K562 (cell line): ENCODE measurements around the gene HDAC7. TPM values are rescaled to one million over a fixed set of nuclear protein-coding genes. Genes with fewer than 3 reads are reported as not detected.

Source experiments
- CREB1 ChIP-seq, 2 experiments: sonication (generic) in 1 of 2; formaldehyde crosslinking in 1 of 2; IDR thresholded peaks; 2 replicates each; pipeline versions ENCODE4 v1.6.1 to v1.8.0; 2012 to 2022; ENCODE audit warnings: inconsistent platforms in 1 of 2, mild to moderate bottlenecking in 1 of 2, missing genetic modification reagents in 1 of 2, moderate library complexity in 1 of 2
- ETV1 ChIP-seq: fragments of 450-650 bp; conservative IDR thresholded peaks from 2 replicates; pipeline ENCODE4 v1.6.1; 2016; ENCODE audit warnings: missing genetic modification characterization, control low read depth, low read depth, missing compliant biosample characterization
- FOXA3 ChIP-seq, 2 experiments: fragments of 450-650 bp in 1 of 2; sonication (generic) in 1 of 2; formaldehyde crosslinking; IDR thresholded peaks in 1 of 2; conservative IDR thresholded peaks in 1 of 2; 2 replicates each; pipeline versions ENCODE4 v1.4.0 to v1.8.0; 2020 to 2022; ENCODE audit warnings: mild to moderate bottlenecking in 2 of 2, missing genetic modification reagents in 1 of 2
- ILK ChIP-seq: fragments of 450-650 bp; IDR thresholded peaks from 2 replicates; pipeline ENCODE4 v1.6.1; 2016; ENCODE audit warnings: missing genetic modification characterization, low read depth, mild to moderate bottlenecking, missing compliant biosample characterization, moderate library complexity, borderline replicate concordance
- KAT7 ChIP-seq: sonication (generic); formaldehyde crosslinking; IDR thresholded peaks from 2 replicates; pipeline ENCODE4 v1.8.0; 2022; ENCODE audit warnings: missing genetic modification reagents, mild to moderate bottlenecking, borderline replicate concordance
- MAZ ChIP-seq, 2 experiments: fragments of 450-650 bp in 1 of 2; sonication (generic) in 1 of 2; formaldehyde crosslinking; IDR thresholded peaks in 1 of 2; conservative IDR thresholded peaks in 1 of 2; 2 replicates each; pipeline versions ENCODE4 v1.4.0 to v1.5.0; 2020; ENCODE audit warnings: mild to moderate bottlenecking in 1 of 2, missing genetic modification reagents in 1 of 2
- MBD2 ChIP-seq: sonication (generic); IDR thresholded peaks from 2 replicates; pipeline ENCODE4 v1.6.1; 2016; ENCODE audit warnings: low read depth, borderline replicate concordance
- PHB ChIP-seq: fragments of 250-450 bp; sonication (Bioruptor Pico); IDR thresholded peaks from 2 replicates; pipeline ENCODE4 v1.5.0; 2021
- SIN3A ChIP-seq, 2 experiments: fragments of 150-350 bp in 1 of 2; IDR thresholded peaks; 2 replicates each; pipeline ENCODE4 v1.6.1; 2011 to 2016; ENCODE audit warnings: borderline replicate concordance in 2 of 2, low read depth in 2 of 2, low read length in 2 of 2, mild to moderate bottlenecking in 2 of 2, moderate library complexity in 2 of 2; ENCODE audit not compliant: control insufficient read depth in 1 of 2
- TEAD1 ChIP-seq, 2 experiments: fragments of 450-650 bp in 1 of 2; sonication (generic) in 1 of 2; formaldehyde crosslinking; IDR thresholded peaks; 2 replicates each; pipeline versions ENCODE4 v1.4.0 to v1.8.0; 2020 to 2022; ENCODE audit warnings: mild to moderate bottlenecking in 2 of 2, missing genetic modification reagents in 1 of 2
- TOE1 ChIP-seq, 2 experiments: fragments of 450-650 bp in 1 of 2; sonication (generic) in 1 of 2; formaldehyde crosslinking in 1 of 2; IDR thresholded peaks; 2 replicates each; pipeline versions ENCODE4 v1.7.1 to v1.8.0; 2016 to 2022; ENCODE audit warnings: borderline replicate concordance in 2 of 2, mild to moderate bottlenecking in 2 of 2, antibody characterized with exemption in 1 of 2, inconsistent platforms in 1 of 2, low read depth in 1 of 2, missing genetic modification reagents in 1 of 2, moderate library complexity in 1 of 2
- XRCC5 ChIP-seq: fragments of 200-400 bp; formaldehyde crosslinking; IDR thresholded peaks from 2 replicates; pipeline ENCODE4 v1.6.1; 2017; ENCODE audit warnings: low read depth, mild to moderate bottlenecking, low read length
- ZBTB1 ChIP-seq: sonication (generic); formaldehyde crosslinking; IDR thresholded peaks from 2 replicates; pipeline ENCODE4 v1.8.1; 2023; ENCODE audit warnings: missing genetic modification reagents, low read depth, mild to moderate bottlenecking, borderline replicate concordance
- polyA plus RNA-seq, 8 experiments: library from polyadenylated mRNA; depleted of rRNA in 4 of 8; stranded (reverse) in 5 of 8; unstranded in 3 of 8; fragments of >200 nt; fragmentation: Nextera tagmentation in 2 of 8; fragmentation: Illumina TruSeq in 1 of 8; extraction: Ambion mirVana in 2 of 8; extraction: Trizol in 1 of 8; gene quantifications; 2 replicates each; pipeline versions ENCODE4 v1.2.1 to v1.2.3, GENCODE V29; 2011 to 2014; ENCODE audit warnings: inconsistent platforms in 1 of 8, missing spikeins in 1 of 8
- total RNA-seq, 7 experiments: library from RNA; depleted of rRNA in 6 of 7; stranded (reverse); fragments of >200 nt in 6 of 7; fragmentation: Illumina TruSeq in 2 of 7; extraction: Trizol in 2 of 7; gene quantifications; 2 replicates each; pipeline versions ENCODE4 v1.2.1 to v1.2.3, GENCODE V29; 2011 to 2021; ENCODE audit warnings: low replicate concordance in 1 of 7
- TF ChIP-seq, protein P1 (sequence below): IDR thresholded peaks from 3 replicates; pipeline ENCODE4 v1.6.1; 2011; ENCODE audit warnings: borderline replicate concordance, mild to moderate bottlenecking, moderate library complexity; ENCODE audit not compliant: insufficient read length; ENCODE audit errors: extremely low read depth
- TF ChIP-seq, protein P2 (sequence below): fragments of 250-450 bp; sonication (Bioruptor Pico); IDR thresholded peaks from 2 replicates; pipeline ENCODE4 v1.8.0; 2022; ENCODE audit warnings: moderate library complexity, mild to moderate bottlenecking, inconsistent platforms
- TF ChIP-seq, protein P3 (sequence below): sonication (generic); formaldehyde crosslinking; IDR thresholded peaks from 2 replicates; pipeline ENCODE4 v1.5.0; 2020; ENCODE audit warnings: missing genetic modification reagents
- TF ChIP-seq, protein P4 (sequence below): IDR thresholded peaks from 2 replicates; pipeline ENCODE4 v1.6.1; 2016; ENCODE audit warnings: missing genetic modification characterization, missing compliant biosample characterization

Gene HDAC7
- total and polyA plus RNA-seq, 9 of the 15 experiments (the other 6 are each of a cell fraction or from before 2014, with no cell fraction given), result 2.5 to 129 (median 31.1) TPM

DNA sequence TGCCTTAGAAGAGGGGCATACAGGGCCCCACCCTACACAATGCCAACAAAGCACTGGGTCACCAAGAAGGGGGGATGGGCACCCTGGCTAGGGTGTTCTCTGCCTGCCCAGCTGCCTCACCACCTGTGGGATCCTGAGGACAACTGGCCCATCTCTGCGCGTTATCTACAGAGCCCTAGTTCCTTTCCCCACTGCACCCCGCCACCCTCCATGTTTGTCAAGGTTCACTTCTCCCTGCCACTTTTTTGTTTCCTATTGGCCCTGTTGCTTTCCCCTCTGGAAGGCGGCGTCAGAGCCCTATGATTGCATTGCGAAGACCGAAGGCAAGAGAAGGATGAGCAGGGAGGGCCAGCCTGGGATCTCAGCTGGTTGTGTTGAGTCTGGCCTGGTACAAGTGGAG is 45.0 kb downstream of the HDAC7 start (continued):
- TF ChIP-seq, protein P1, sequence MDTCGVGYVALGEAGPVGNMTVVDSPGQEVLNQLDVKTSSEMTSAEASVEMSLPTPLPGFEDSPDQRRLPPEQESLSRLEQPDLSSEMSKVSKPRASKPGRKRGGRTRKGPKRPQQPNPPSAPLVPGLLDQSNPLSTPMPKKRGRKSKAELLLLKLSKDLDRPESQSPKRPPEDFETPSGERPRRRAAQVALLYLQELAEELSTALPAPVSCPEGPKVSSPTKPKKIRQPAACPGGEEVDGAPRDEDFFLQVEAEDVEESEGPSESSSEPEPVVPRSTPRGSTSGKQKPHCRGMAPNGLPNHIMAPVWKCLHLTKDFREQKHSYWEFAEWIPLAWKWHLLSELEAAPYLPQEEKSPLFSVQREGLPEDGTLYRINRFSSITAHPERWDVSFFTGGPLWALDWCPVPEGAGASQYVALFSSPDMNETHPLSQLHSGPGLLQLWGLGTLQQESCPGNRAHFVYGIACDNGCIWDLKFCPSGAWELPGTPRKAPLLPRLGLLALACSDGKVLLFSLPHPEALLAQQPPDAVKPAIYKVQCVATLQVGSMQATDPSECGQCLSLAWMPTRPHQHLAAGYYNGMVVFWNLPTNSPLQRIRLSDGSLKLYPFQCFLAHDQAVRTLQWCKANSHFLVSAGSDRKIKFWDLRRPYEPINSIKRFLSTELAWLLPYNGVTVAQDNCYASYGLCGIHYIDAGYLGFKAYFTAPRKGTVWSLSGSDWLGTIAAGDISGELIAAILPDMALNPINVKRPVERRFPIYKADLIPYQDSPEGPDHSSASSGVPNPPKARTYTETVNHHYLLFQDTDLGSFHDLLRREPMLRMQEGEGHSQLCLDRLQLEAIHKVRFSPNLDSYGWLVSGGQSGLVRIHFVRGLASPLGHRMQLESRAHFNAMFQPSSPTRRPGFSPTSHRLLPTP, result no peak
- no peak for TF ChIP-seq ETV1 (tag)
- 0 out of 2 replicates have a peak, but pooled peaks have one; percentile 14 for TF ChIP-seq PHB (CRISPR knock-in tag)
- TF ChIP-seq FOXA3 (CRISPR knock-in tag; conservative IDR thresholded peaks at IDR 0.05 in 1 of 2, IDR thresholded peaks at IDR 0.05 in 1 of 2), result 0 out of 4 replicates have a peak, but pooled peaks of 1 of the 2 experiments have one; percentile 29
- no peak; the same call in 1 of the 2 replicates for TF ChIP-seq CREB1 (IDR thresholded peaks at IDR 0.05)
- TF ChIP-seq CREB1 (CRISPR knock-in tag; IDR thresholded peaks at IDR 0.05), result no peak
- TF ChIP-seq, protein P2, sequence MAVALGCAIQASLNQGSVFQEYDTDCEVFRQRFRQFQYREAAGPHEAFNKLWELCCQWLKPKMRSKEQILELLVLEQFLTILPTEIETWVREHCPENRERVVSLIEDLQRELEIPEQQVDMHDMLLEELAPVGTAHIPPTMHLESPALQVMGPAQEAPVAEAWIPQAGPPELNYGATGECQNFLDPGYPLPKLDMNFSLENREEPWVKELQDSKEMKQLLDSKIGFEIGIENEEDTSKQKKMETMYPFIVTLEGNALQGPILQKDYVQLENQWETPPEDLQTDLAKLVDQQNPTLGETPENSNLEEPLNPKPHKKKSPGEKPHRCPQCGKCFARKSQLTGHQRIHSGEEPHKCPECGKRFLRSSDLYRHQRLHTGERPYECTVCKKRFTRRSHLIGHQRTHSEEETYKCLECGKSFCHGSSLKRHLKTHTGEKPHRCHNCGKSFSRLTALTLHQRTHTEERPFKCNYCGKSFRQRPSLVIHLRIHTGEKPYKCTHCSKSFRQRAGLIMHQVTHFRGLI (CRISPR knock-in tag), result no peak
- TF ChIP-seq TEAD1 (CRISPR knock-in tag; IDR thresholded peaks at IDR 0.05), result peak in 1 of 2 experiments; percentile 44; a peak in 1 of 4 replicates
- TF ChIP-seq TOE1 (IDR thresholded peaks at IDR 0.05; ENCODE audit: borderline replicate concordance), result no peak
- TF ChIP-seq TOE1 (CRISPR knock-in tag; IDR thresholded peaks at IDR 0.05; ENCODE audit: borderline replicate concordance, low read depth), result no peak
- no peak for TF ChIP-seq ILK (tag)
- TF ChIP-seq, protein P3, sequence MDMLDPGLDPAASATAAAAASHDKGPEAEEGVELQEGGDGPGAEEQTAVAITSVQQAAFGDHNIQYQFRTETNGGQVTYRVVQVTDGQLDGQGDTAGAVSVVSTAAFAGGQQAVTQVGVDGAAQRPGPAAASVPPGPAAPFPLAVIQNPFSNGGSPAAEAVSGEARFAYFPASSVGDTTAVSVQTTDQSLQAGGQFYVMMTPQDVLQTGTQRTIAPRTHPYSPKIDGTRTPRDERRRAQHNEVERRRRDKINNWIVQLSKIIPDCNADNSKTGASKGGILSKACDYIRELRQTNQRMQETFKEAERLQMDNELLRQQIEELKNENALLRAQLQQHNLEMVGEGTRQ (CRISPR knock-in tag), result no peak
- TF ChIP-seq KAT7 (CRISPR knock-in tag), result peak; percentile 66; the same call in 1 of the 2 replicates
- peak; percentile 64; the same call in 1 of the 2 replicates for TF ChIP-seq XRCC5
- no peak for TF ChIP-seq MAZ (CRISPR knock-in tag; conservative IDR thresholded peaks at IDR 0.05 in 1 of 2, IDR thresholded peaks at IDR 0.05 in 1 of 2)
- no peak for TF ChIP-seq MBD2
- TF ChIP-seq, protein P4, sequence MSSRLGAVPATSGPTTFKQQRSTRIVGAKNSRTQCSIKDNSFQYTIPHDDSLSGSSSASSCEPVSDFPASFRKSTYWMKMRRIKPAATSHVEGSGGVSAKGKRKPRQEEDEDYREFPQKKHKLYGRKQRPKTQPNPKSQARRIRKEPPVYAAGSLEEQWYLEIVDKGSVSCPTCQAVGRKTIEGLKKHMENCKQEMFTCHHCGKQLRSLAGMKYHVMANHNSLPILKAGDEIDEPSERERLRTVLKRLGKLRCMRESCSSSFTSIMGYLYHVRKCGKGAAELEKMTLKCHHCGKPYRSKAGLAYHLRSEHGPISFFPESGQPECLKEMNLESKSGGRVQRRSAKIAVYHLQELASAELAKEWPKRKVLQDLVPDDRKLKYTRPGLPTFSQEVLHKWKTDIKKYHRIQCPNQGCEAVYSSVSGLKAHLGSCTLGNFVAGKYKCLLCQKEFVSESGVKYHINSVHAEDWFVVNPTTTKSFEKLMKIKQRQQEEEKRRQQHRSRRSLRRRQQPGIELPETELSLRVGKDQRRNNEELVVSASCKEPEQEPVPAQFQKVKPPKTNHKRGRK (tag), result 0 out of 2 replicates have a peak, but pooled peaks have one; percentile 32
- 0 out of 2 replicates have a peak, but pooled peaks have one; percentile 29 for TF ChIP-seq ZBTB1 (CRISPR knock-in tag)
- no peak for TF ChIP-seq SIN3A (IDR thresholded peaks at IDR 0.05; ENCODE audit: borderline replicate concordance in 2 of 2, control insufficient read depth in 1 of 2, low read depth in 2 of 2, low read length in 2 of 2)
